ENCODE results near the gene RABL2B. TPM values are rescaled to one million over a fixed set of nuclear protein-coding genes. Genes with fewer than 3 reads are reported as not detected.
"Not testable (repeated sequence)": the region's sequence is repeated elsewhere in the genome, so short reads cannot be mapped to it uniquely, and the experiment has no call there.

RABL2B gene
- total RNA-seq, 1 experiment from 2014 or later = 6.6 TPM

DNA sequence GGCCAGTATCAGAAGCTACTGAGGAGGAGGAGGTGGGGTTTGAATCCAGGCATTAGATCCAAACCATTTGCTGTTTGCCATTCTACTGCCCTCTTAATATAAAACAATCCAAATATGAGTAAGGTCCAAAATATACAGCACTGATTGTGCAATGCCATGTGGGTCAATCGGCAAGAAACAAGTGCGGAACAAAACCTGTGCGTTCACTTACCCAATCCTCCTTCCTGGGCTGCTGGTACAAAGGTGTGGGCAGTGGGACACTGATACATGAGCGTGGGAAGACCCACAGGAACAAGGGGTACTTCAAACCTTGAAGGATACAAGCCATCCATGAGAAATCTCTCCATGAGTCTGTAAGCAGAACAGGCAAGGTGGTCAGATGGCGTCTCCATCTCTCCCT lies 5.8 kb downstream of the RABL2B start:
- H3K79me2 ChIP-seq (ENCODE audit: low read length); H3K4me2 ChIP-seq (ENCODE audit: low read length); H3F3A ChIP-seq (ENCODE audit: low read length, unreplicated experiment); POLR2A ChIA-PET (ENCODE audit: unreplicated experiment); H3K9ac ChIP-seq (ENCODE audit: low read length); H3K27ac ChIP-seq (ENCODE audit: low read length); ATAC-seq; H4K20me1 ChIP-seq (ENCODE audit: low read length); H3K9me2 ChIP-seq (replicated peaks; ENCODE audit: low read length); H3K36me3 ChIP-seq (ENCODE audit: low read depth, low read length); DNase-seq; intact Hi-C loops (cut with micrococcal nuclease); H3K9me3 ChIP-seq (ENCODE audit: low read length); CTCF ChIA-PET; H3K4me1 ChIP-seq (ENCODE audit: insufficient read depth, low read length); H3K4me3 ChIP-seq (ENCODE audit: low read length); H3K27me3 ChIP-seq (ENCODE audit: low read length); BruUV-seq (replicated peaks); H2AFZ ChIP-seq (ENCODE audit: low read length): not testable (repeated sequence)

DNA sequence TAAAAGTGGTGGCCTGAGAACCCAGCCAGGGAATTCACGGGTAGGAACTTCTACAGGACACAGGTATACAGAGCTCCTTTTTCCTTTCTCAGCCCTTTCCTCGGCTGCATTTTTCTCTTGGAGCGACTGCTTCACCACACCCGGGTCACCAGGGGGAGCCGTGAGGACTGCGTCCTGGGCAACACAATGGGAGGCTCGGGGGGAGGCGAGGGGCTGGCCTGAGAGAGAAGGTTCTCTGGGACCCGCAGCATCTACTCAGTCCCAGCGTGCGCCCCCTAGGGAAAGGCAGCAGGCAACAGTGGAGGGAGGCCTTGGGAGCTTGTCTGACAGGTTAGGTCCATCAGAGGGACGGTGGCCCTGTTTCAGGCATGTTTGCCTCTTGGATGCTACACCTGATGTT lies 8.3 kb downstream of the RABL2B start:
- H3K4me2 ChIP-seq (ENCODE audit: low read length); H3K36me3 ChIP-seq (ENCODE audit: low read depth, low read length); intact Hi-C loops (cut with micrococcal nuclease); H3K4me3 ChIP-seq (ENCODE audit: low read length); POLR2A ChIA-PET (ENCODE audit: unreplicated experiment); H3K9me2 ChIP-seq (replicated peaks; ENCODE audit: low read length); BruUV-seq (replicated peaks); H3K79me2 ChIP-seq (ENCODE audit: low read length); H3K9ac ChIP-seq (ENCODE audit: low read length); H3F3A ChIP-seq (ENCODE audit: low read length, unreplicated experiment); H3K9me3 ChIP-seq (ENCODE audit: low read length); H3K27ac ChIP-seq (ENCODE audit: low read length); H2AFZ ChIP-seq (ENCODE audit: low read length); H3K27me3 ChIP-seq (ENCODE audit: low read length); H4K20me1 ChIP-seq (ENCODE audit: low read length); CTCF ChIA-PET; H3K4me1 ChIP-seq (ENCODE audit: insufficient read depth, low read length): not testable (repeated sequence)
- DNase-seq (peak; percentile 35), ATAC-seq (peak; percentile 66)
- TF ChIP-seq, protein P1, sequence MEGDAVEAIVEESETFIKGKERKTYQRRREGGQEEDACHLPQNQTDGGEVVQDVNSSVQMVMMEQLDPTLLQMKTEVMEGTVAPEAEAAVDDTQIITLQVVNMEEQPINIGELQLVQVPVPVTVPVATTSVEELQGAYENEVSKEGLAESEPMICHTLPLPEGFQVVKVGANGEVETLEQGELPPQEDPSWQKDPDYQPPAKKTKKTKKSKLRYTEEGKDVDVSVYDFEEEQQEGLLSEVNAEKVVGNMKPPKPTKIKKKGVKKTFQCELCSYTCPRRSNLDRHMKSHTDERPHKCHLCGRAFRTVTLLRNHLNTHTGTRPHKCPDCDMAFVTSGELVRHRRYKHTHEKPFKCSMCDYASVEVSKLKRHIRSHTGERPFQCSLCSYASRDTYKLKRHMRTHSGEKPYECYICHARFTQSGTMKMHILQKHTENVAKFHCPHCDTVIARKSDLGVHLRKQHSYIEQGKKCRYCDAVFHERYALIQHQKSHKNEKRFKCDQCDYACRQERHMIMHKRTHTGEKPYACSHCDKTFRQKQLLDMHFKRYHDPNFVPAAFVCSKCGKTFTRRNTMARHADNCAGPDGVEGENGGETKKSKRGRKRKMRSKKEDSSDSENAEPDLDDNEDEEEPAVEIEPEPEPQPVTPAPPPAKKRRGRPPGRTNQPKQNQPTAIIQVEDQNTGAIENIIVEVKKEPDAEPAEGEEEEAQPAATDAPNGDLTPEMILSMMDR (conservative IDR thresholded peaks at IDR 0.05; ENCODE audit: low read depth, low read length) = peak; percentile 48

GRCh38 chr22:50764288-50764687 lies 19.1 kb downstream of the RABL2B start:
- H3K9ac ChIP-seq (ENCODE audit: low read length); DNase-seq; H3K9me3 ChIP-seq (ENCODE audit: low read length); BruUV-seq (replicated peaks); intact Hi-C loops (cut with micrococcal nuclease); POLR2A ChIA-PET (ENCODE audit: unreplicated experiment); H3K4me3 ChIP-seq (ENCODE audit: low read length); H3K27me3 ChIP-seq (ENCODE audit: low read length); H2AFZ ChIP-seq (ENCODE audit: low read length); H3K79me2 ChIP-seq (ENCODE audit: low read length); H3K4me1 ChIP-seq (ENCODE audit: insufficient read depth, low read length); H3K27ac ChIP-seq (ENCODE audit: low read length); H3K9me2 ChIP-seq (replicated peaks; ENCODE audit: low read length); H3K36me3 ChIP-seq (ENCODE audit: low read depth, low read length); H3K4me2 ChIP-seq (ENCODE audit: low read length); H3F3A ChIP-seq (ENCODE audit: low read length, unreplicated experiment); H4K20me1 ChIP-seq (ENCODE audit: low read length); ATAC-seq; CTCF ChIA-PET: not testable (repeated sequence)

- H3K27me3 ChIP-seq (ENCODE audit: low read length); H3K9ac ChIP-seq (ENCODE audit: low read length); H4K20me1 ChIP-seq (ENCODE audit: low read length); ATAC-seq; POLR2A ChIA-PET (ENCODE audit: unreplicated experiment); H3F3A ChIP-seq (ENCODE audit: low read length, unreplicated experiment); H3K79me2 ChIP-seq (ENCODE audit: low read length); H3K4me2 ChIP-seq (ENCODE audit: low read length); H3K4me1 ChIP-seq (ENCODE audit: insufficient read depth, low read length); H3K36me3 ChIP-seq (ENCODE audit: low read depth, low read length); BruUV-seq (replicated peaks); H3K27ac ChIP-seq (ENCODE audit: low read length); DNase-seq; H3K4me3 ChIP-seq (ENCODE audit: low read length); H3K9me2 ChIP-seq (replicated peaks; ENCODE audit: low read length); CTCF ChIA-PET; intact Hi-C loops (cut with micrococcal nuclease); H2AFZ ChIP-seq (ENCODE audit: low read length); H3K9me3 ChIP-seq (ENCODE audit: low read length): not testable (repeated sequence)
Measured at GRCh38 chr22:50761829-50762228, 21.6 kb downstream of the RABL2B start.

DNA sequence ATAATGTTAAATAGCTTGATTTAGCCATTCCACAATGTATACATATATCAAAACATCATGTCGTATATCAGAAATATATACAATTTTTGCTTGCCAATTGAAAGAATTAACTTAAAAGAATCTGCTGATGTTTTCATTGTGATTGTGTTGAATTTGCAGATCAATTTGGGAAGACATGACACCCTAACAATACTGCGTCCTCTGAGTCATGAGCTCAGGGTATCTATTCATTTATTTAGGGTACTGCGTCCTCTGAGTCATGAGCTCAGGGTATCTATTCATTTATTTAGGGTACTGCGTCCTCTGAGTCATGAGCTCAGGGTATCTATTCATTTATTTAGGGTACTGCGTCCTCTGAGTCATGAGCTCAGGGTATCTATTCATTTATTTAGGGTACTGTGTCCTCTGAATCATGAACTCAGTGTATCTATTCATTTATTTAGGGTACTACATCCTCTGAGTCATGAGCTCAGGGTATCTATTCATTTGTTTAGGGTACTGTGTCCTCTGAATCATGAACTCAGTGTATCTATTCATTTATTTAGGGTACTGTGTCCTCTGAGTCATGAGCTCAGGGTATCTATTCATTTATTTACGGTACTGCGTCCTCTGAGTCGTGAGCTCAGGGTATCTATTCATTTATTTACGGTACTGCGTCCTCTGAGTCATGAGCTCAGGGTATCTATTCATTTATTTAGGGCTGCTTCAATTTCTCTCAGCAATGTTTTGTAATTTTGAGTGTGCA lies 23.7 kb downstream of the RABL2B start:
- H4K20me1 ChIP-seq (ENCODE audit: low read length); BruUV-seq (replicated peaks); H3K4me3 ChIP-seq (ENCODE audit: low read length); intact Hi-C loops (cut with micrococcal nuclease); POLR2A ChIA-PET (ENCODE audit: unreplicated experiment); H3K9ac ChIP-seq (ENCODE audit: low read length); H3K27ac ChIP-seq (ENCODE audit: low read length); H3K9me3 ChIP-seq (ENCODE audit: low read length); ATAC-seq; H3K4me2 ChIP-seq (ENCODE audit: low read length); H3F3A ChIP-seq (ENCODE audit: low read length, unreplicated experiment); H2AFZ ChIP-seq (ENCODE audit: low read length); H3K36me3 ChIP-seq (ENCODE audit: low read depth, low read length); CTCF ChIA-PET; H3K27me3 ChIP-seq (ENCODE audit: low read length); H3K4me1 ChIP-seq (ENCODE audit: insufficient read depth, low read length); H3K9me2 ChIP-seq (replicated peaks; ENCODE audit: low read length); H3K79me2 ChIP-seq (ENCODE audit: low read length): not testable (repeated sequence)
- DNase-seq = peak; percentile 62

DNA sequence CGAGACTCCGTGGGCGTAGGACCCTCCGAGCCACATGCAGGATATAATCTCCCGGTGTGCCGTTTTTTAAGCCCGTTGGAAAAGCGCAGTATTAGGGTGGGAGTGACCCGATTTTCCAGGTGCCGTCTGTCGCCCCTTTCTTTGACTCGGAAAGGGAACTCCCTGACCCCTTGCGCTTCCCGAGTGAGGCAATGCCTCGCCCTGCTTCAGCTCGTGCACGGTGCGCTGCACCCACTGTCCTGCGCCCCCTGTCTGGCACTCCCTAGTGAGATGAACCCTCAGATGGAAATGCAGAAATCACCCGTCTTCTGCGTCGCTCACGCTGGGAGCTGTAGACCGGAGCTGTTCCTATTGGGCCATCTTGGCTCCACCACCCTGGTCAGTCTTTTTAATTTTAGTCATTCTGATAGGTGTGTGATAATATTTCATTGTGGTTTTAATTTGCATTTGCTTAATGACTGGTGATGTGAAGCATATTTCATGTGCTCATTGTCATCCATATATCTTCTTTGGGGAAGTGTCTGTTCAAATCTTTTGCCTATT lies 26.4 kb downstream of the RABL2B start:
- peak overlapping the region; percentile 72 for H3K4me3 ChIP-seq (ENCODE audit: low read length)
- intact Hi-C loops (cut with micrococcal nuclease); H3K36me3 ChIP-seq (ENCODE audit: low read depth, low read length); H3K79me2 ChIP-seq (ENCODE audit: low read length); H3K9me2 ChIP-seq (replicated peaks; ENCODE audit: low read length); H3K9me3 ChIP-seq (ENCODE audit: low read length); POLR2A ChIA-PET (ENCODE audit: unreplicated experiment); H3F3A ChIP-seq (ENCODE audit: low read length, unreplicated experiment); H3K27me3 ChIP-seq (ENCODE audit: low read length); H4K20me1 ChIP-seq (ENCODE audit: low read length); CTCF ChIA-PET; H3K9ac ChIP-seq (ENCODE audit: low read length); H3K4me1 ChIP-seq (ENCODE audit: insufficient read depth, low read length); H3K27ac ChIP-seq (ENCODE audit: low read length): not testable (repeated sequence)
- H2AFZ ChIP-seq (ENCODE audit: low read length) = peak overlapping the region; percentile 74
- DNase-seq (peak; percentile 14), ATAC-seq (peak; percentile 43)
- peak overlapping the region; percentile 80 for H3K4me2 ChIP-seq (ENCODE audit: low read length)
- TSS peak; percentile 22 for BruUV-seq (replicated peaks)
